Duodenal mucosa (tissue), 2 donors: ENCODE measurements around the gene MEP1A.
"Not testable (repeated sequence)": the region's sequence is repeated elsewhere in the genome, so short reads cannot be mapped to it uniquely, and the experiment has no call there.

Experiments
- H3K27ac ChIP-seq: one replicate; pipeline ENCODE4 v1.7.0; 2013; ENCODE audit warnings: low read depth, low read length
- H3K27me3 ChIP-seq, 2 donors: one replicate each; pipeline ENCODE4 v1.7.0; 2013; ENCODE audit warnings: low read length in 2 of 2, control low read depth in 1 of 2; ENCODE audit not compliant: insufficient read depth in 2 of 2, control insufficient read depth in 1 of 2
- H3K36me3 ChIP-seq, 2 donors: one replicate each; pipeline ENCODE4 v1.7.0; 2013; ENCODE audit warnings: low read length in 2 of 2, control low read depth in 1 of 2; ENCODE audit not compliant: insufficient read depth in 2 of 2, control insufficient read depth in 1 of 2
- H3K4me1 ChIP-seq, 2 donors: one replicate each; pipeline ENCODE4 v1.7.0; 2013; ENCODE audit warnings: low read length in 2 of 2, control low read depth in 1 of 2; ENCODE audit not compliant: insufficient read depth in 2 of 2, control insufficient read depth in 1 of 2
- H3K4me3 ChIP-seq, 2 donors: one replicate each; pipeline ENCODE4 v1.7.0; 2013; ENCODE audit warnings: low read length in 2 of 2, low read depth in 1 of 2
- H3K9ac ChIP-seq, 2 donors: one replicate each; pipeline ENCODE4 v1.7.0; 2013; ENCODE audit warnings: low read length in 2 of 2, low read depth in 1 of 2
- H3K9me3 ChIP-seq, 2 donors: one replicate each; pipeline ENCODE4 v1.7.0; 2013; ENCODE audit warnings: low read length in 2 of 2, control low read depth in 1 of 2; ENCODE audit not compliant: control insufficient read depth in 1 of 2

MEP1A gene

DNA sequence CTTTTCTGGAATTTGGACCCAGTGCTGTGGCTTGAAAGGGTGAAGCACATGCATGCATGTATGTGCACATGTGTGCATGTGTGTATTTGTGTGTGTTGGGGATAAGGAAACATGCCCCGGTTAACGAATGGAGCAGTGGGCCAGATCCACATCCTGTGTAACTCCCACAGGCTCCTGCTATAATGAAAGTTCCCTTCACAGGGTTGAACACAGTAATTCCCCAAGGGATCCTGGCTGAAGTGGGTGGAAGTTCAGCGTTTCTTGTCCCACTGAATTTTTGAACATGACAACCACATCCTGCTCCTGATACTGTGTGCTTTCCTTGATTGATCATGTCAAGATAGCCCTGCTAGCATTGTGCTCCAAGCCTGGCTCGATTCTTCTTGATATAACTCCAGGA, 58.4 kb downstream of the MEP1A start:
- H3K27ac ChIP-seq, H3K27me3 ChIP-seq, H3K4me1 ChIP-seq, H3K4me3 ChIP-seq, H3K36me3 ChIP-seq, H3K9ac ChIP-seq, H3K9me3 ChIP-seq: not testable (repeated sequence)

DNA sequence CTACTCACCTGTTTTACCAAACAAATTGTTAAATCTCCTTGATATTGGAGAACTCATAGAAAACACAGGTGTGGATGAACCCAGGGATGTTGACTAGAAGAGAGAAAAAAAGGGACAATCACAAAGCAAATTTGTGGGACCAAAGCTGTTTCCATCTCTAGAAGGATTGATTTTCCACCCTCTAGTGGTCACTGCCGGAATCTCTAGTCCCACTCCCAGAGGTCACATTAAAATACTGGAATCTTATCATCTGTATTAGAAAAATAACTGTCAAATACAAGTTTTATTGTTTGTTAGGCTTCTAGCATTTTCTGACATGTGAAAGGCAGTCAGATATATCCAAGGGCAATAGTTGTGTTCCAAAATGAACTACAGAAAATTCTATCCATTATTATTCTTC, 62.8 kb downstream of the MEP1A start:
- not testable (repeated sequence) for H3K27me3 ChIP-seq, H3K36me3 ChIP-seq, H3K4me3 ChIP-seq, H3K27ac ChIP-seq, H3K4me1 ChIP-seq, H3K9me3 ChIP-seq, H3K9ac ChIP-seq

DNA sequence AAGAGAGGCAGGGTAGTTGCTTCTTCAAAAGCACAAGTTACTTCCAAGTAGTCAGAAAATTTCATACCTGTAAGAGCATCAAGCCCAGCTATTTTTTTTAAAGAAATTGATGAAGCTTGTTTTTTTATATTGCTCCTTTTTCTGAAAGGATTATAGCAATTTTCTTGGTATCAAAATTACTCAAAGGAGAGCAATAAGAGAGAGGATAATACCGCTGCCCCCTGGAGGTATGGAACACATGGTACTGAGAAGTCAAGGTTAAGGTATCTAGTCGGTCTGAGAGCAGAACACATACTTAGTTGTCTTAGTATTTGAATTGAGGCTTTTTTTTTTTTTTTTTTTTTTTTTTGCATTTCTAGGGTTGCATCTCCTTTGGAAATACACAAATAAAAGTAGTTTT, 69.2 kb downstream of the MEP1A start:
- Histone ChIP-seq H3K27ac (no peak overlapping the region), H3K4me1 (no peaks in the 10 kb centered on the region), H3K4me3 (no peak overlapping the region), H3K27me3 (no peaks in the 10 kb centered on the region), H3K36me3 (no peaks in the 10 kb centered on the region), H3K9ac (no peak overlapping the region), H3K9me3 (no peaks in the 10 kb centered on the region)

DNA sequence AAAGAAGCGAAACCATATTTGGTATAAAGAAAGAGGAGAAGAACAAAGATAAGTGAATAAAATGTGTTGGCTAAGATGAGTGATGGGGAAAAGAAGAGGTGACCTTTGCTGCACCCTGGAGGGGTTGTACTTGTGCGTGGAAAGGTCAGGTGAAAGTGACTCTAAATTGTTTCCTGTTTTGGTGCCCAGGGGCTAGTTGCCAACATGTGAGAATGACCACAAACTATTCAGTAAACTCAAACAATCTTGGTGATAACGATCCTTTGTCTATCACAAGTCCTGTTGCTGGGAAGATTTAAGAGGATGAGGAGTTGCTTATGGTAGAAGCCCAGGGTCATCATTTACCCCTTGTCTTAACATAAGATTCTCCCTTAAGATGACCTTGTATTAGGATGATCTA, 70.6 kb downstream of the MEP1A start:
- Histone ChIP-seq H3K27me3 (no peaks in the 10 kb centered on the region), H3K36me3 (no peaks in the 10 kb centered on the region), H3K9ac (no peak overlapping the region), H3K9me3 (no peaks in the 10 kb centered on the region), H3K27ac (no peak overlapping the region), H3K4me1 (no peaks in the 10 kb centered on the region), H3K4me3 (no peak overlapping the region)

DNA sequence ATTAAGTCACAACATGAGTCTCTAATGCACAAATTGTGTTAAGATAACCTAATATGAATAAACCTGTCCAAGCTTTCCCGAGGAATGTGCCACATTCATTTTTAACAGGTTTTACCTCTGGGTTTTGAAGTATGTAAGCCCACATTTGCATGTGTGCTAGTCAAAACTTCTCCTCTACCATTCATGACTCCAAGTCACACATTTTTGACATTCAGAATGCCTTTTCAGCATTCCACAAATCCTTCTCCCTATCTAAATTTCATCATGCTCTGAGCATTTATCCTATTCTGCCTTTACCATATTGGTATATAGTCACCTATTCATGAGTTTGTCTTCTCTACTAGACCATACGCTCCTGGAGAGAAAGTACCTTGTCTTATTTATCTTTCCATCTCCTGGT, 72.0 kb downstream of the MEP1A start:
- H3K9me3 ChIP-seq = no peaks in the 10 kb centered on the region
- H3K4me3 ChIP-seq = no peak overlapping the region
- H3K36me3 ChIP-seq = no peaks in the 10 kb centered on the region
- H3K4me1 ChIP-seq = no peaks in the 10 kb centered on the region
- H3K9ac ChIP-seq = no peak overlapping the region
- no peak overlapping the region for H3K27ac ChIP-seq
- no peaks in the 10 kb centered on the region for H3K27me3 ChIP-seq

DNA sequence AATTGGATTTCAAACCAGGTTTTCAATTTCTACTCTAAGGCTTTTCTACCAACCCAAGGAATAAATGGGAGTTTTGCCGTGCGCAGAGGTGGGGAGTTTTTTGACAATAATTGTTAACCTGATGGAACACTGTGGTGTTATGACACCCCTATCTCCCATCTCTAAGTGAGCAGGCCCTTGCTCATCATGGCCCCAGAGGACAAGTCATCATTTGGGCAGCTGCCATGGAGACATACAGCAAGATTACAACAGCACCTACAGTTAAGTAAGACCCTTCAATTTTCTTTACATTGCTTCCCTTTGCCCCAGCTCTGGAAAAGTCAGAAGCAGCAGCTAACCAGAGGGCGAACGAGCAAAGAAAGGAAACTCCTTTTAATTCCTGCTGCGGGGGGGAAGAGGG, 74.2 kb downstream of the MEP1A start:
- Histone ChIP-seq H3K27me3 (no peaks in the 10 kb centered on the region), H3K9me3 (no peaks in the 10 kb centered on the region), H3K36me3 (no peaks in the 10 kb centered on the region), H3K4me3 (no peak overlapping the region), H3K27ac (no peak overlapping the region), H3K4me1 (no peaks in the 10 kb centered on the region), H3K9ac (no peak overlapping the region)

DNA sequence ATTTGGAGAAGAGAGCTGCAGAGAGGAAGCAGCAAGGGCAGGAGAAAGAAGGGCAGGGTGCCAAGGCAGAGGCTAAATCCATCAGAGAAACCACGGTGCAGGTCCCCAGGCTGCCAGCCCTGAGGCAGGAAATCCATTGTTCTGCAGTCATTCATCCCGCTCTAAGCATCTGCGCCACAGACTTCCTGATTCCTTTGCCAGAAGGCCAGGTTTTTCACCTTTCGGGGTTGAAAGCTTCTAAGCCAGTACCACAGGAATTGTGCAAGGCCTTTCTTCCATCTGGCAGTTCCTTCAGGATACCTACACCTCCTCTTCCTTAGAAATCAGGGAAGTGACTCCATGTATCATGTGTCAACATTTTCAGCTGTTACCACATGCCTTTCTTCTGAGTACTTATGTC, 82.9 kb downstream of the MEP1A start:
- H3K36me3 ChIP-seq = no peaks in the 10 kb centered on the region
- no peak overlapping the region for H3K27ac ChIP-seq

DNA sequence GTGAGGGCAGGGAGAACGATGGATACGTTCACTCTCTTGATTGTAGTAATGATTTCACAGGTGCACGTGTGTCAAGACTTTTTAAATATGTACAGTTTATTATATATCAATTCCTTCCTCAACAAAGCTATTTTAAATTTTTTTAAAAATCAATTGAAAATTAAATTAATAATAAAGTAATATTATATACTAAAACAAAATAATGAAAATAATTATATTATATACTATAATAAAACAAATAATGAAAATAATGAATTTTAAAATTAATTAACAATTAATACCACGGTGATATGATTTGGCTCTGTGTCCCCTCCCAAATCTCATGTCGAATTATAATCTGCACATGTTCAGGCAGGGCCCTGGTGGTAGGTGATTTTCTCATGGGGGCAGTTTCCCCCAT, 85.8 kb downstream of the MEP1A start:
- H3K9ac ChIP-seq = no peak overlapping the region
- no peak overlapping the region for H3K27ac ChIP-seq
- H3K9me3 ChIP-seq = no peaks in the 10 kb centered on the region
- no peaks in the 10 kb centered on the region for H3K27me3 ChIP-seq
- H3K4me1 ChIP-seq = no peaks in the 10 kb centered on the region
- H3K4me3 ChIP-seq = no peak overlapping the region
- H3K36me3 ChIP-seq = no peaks in the 10 kb centered on the region

More for the DNA sequence above, 82.9 kb downstream of the MEP1A start:
- Histone ChIP-seq H3K4me1 (no peaks in the 10 kb centered on the region), H3K27me3 (no peaks in the 10 kb centered on the region), H3K9me3 (no peaks in the 10 kb centered on the region), H3K9ac (no peak overlapping the region), H3K4me3 (no peak overlapping the region)

DNA sequence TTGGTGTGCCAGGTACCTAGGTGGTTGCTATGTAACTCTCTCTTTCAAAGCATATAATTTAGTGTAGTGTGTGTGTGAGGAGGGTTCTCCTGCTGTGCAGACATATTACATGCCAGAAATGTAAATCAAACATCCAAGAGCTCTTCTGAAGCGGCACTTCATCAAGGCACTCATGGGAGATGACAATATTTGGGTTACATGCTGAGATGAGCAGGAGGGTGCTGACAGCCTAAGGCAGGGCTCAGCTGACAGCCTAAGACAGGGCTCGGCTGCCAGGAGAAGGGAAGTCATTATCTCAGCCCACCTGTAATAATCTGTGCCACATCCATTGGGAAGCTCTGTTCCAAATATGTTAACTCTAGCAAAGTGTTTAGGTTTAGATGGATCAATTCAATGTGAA, 89.5 kb downstream of the MEP1A start:
- Histone ChIP-seq H3K4me3 (no peak overlapping the region), H3K9me3 (no peaks in the 10 kb centered on the region), H3K27ac (no peak overlapping the region), H3K4me1 (no peaks in the 10 kb centered on the region), H3K27me3 (no peaks in the 10 kb centered on the region), H3K9ac (no peak overlapping the region), H3K36me3 (no peaks in the 10 kb centered on the region)

DNA sequence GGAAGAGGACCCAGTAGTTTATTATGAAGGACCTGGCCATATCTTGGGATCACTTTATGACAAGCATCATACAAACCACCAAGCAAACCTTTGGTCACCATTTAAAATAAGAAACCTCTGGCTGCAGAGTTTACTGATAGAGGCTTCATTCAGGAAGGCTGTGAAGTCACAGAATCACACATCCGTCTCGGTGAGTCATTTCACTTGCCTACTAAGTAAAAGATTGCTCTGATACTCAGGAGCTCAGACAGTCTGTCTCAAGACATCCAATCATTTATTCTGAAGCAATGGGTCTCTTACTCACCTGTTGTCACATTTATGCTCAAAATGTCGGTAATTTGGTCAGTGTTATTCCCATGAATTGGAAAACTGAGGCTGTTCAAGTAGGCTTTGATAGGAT, 94.8 kb downstream of the MEP1A start:
- Histone ChIP-seq H3K27ac (no peak overlapping the region), H3K9ac (no peak overlapping the region), H3K27me3 (no peaks in the 10 kb centered on the region), H3K4me3 (no peak overlapping the region), H3K36me3 (no peaks in the 10 kb centered on the region), H3K9me3 (no peaks in the 10 kb centered on the region), H3K4me1 (no peaks in the 10 kb centered on the region)

DNA sequence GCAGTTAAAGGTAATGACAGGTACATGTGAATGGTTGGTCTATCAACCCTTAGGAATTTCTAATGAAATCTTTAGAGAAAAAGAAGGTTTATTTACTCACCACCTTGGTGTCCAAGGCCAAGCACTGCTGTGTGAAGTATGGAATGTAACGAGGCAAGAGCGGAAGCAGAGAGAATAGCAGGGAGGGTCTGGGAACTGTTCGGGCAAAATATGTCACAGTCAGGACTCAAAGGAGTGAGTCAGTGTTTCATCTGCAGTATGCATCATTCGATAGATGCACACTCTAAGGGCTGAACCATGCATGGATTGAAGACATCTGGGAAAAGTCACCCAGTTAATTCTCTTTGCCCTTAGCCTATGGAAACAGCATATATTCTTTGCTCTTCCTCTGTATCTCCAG, 95.4 kb downstream of the MEP1A start:
- no peaks in the 10 kb centered on the region for H3K9me3 ChIP-seq
- H3K4me3 ChIP-seq = no peak overlapping the region
- no peak overlapping the region for H3K9ac ChIP-seq
- H3K4me1 ChIP-seq = peaks cover under 1% of the 10 kb centered on the region in 2 donors
- H3K27me3 ChIP-seq = no peaks in the 10 kb centered on the region
- H3K36me3 ChIP-seq = no peaks in the 10 kb centered on the region
- H3K27ac ChIP-seq = no peak overlapping the region
